ENCODE results near the gene USP17L13.
"Not testable (repeated sequence)": the region's sequence is repeated elsewhere in the genome, so short reads cannot be mapped to it uniquely, and the experiment has no call there.

The USP17L13 gene, protein sequence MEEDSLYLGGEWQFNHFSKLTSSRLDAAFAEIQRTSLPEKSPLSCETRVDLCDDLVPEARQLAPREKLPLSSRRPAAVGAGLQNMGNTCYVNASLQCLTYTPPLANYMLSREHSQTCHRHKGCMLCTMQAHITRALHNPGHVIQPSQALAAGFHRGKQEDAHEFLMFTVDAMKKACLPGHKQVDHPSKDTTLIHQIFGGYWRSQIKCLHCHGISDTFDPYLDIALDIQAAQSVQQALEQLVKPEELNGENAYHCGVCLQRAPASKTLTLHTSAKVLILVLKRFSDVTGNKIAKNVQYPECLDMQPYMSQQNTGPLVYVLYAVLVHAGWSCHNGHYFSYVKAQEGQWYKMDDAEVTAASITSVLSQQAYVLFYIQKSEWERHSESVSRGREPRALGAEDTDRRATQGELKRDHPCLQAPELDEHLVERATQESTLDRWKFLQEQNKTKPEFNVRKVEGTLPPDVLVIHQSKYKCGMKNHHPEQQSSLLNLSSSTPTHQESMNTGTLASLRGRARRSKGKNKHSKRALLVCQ

DNA sequence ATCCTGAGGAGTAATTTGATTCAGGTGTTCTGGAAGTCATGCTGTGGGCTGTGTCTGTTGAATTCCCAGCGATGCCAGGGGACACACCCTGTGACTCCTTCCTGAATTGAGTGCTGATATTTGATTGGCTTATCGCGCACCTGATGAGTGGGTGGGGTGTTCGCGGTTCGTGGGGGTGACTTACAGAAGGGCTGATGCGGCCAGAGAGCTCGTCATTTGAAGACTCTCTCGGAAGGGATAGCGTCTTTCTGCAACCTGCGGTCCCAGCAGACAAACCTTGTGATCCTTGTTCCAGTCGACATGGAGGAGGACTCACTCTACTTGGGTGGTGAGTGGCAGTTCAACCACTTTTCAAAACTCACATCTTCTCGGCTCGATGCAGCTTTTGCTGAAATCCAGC lies at the start of gene USP17L13:
Gene USP17L13, plus strand, starts transcription at position 301 of the 400 bp plus-strand sequence. Its CDS starts 0 bp downstream, at position 301.
- DNase-seq (ENCODE audit: low read depth): not testable (repeated sequence)

DNA sequence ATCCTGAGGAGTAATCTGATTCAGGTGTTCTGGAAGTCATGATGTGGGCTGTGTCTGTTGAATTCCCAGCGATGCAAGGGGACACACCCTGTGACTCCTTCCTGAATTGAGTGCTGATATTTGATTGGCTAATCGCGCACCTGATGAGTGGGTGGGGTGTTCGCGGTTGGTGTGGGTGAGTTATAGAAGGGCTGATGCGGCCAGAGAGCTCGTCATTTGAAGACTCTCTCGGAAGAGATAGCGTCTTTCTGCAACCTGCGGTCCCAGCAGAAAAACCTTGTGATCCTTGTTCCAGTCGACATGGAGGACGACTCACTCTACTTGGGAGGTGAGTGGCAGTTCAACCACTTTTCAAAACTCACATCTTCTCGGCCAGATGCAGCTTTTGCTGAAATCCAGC lies 14.3 kb upstream of the USP17L13 start, which contains the start of gene USP17L10:
Gene USP17L10, plus strand, starts transcription at position 301 of the 400 bp plus-strand sequence. Its CDS starts 0 bp downstream, at position 301.
- not testable (repeated sequence) for DNase-seq (ENCODE audit: low read depth)

DNA sequence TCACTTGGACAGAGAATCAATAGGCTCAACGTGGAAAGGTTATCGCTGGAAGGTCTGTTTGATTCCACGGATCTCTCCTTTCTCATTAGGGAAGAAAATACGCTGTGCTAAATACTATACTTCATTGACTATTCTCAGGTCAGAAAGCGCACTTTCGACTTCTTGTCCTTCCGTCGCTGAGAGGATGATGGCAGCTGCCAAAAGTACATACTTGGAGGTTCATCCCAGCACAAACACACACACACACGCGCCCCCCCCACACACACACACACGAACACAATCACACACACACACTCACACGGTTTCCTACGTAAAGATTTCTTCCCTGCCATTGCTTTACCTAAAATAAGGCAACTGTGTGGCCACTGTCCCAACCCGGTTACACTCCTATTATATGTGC lies 10.0 kb upstream of the USP17L13 start:
- DNase-seq (ENCODE audit: low read depth): not testable (repeated sequence)

DNA sequence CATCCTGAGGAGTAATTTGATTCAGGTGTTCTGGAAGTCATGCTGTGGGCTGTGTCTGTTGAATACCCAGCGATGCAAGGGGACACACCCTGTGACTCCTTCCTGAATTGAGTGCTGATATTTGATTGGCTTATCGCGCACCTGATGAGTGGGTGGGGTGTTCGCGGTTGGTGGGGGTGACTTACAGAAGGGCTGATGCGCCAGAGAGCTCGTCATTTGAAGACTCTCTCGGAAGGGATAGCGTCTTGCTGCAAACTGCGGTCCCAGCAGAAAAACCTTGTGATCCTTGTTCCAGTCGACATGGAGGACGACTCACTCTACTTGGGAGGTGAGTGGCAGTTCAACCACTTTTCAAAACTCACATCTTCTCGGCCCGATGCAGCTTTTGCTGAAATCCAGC lies 9.6 kb upstream of the USP17L13 start, which contains the start of gene USP17L11:
Gene USP17L11, plus strand, starts transcription at position 301 of the 400 bp plus-strand sequence. Its CDS starts 0 bp downstream, at position 301.
- DNase-seq (ENCODE audit: low read depth): not testable (repeated sequence)

DNA sequence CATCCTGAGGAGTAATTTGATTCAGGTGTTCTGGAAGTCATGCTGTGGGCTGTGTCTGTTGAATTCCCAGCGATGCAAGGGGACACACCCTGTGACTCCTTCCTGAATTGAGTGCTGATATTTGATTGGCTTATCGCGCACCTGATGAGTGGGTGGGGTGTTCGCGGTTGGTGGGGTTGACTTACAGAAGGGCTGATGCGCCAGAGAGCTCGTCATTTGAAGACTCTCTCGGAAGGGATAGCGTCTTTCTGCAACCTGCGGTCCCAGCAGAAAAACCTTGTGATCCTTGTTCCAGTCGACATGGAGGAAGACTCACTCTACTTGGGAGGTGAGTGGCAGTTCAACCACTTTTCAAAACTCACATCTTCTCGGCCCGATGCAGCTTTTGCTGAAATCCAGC lies 4.8 kb upstream of the USP17L13 start, which contains the start of gene USP17L12:
Gene USP17L12, plus strand, starts transcription at position 301 of the 400 bp plus-strand sequence. Its CDS starts 0 bp downstream, at position 301.
- DNase-seq (ENCODE audit: low read depth): not testable (repeated sequence)

DNA sequence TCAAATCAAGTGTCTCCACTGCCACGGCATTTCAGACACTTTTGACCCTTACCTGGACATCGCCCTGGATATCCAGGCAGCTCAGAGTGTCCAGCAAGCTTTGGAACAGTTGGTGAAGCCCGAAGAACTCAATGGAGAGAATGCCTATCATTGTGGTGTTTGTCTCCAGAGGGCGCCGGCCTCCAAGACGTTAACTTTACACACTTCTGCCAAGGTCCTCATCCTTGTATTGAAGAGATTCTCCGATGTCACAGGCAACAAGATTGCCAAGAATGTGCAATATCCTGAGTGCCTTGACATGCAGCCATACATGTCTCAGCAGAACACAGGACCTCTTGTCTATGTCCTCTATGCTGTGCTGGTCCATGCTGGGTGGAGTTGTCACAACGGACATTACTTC lies 5.6 kb downstream of the USP17L13 start:
- DNase-seq (ENCODE audit: low read depth): not testable (repeated sequence)

DNA sequence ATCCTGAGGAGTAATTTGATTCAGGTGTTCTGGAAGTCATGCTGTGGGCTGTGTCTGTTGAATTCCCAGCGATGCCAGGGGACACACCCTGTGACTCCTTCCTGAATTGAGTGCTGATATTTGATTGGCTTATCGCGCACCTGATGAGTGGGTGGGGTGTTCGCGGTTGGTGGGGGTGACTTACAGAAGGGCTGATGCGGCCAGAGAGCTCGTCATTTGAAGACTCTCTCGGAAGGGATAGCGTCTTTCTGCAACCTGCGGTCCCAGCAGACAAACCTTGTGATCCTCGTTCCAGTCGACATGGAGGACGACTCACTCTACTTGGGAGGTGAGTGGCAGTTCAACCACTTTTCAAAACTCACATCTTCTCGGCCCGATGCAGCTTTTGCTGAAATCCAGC lies 9.4 kb downstream of the USP17L13 start, which contains the start of gene USP17L15:
Gene USP17L15, plus strand, starts transcription at position 301 of the 400 bp plus-strand sequence. Its CDS starts 0 bp downstream, at position 301.
- not testable (repeated sequence) for DNase-seq (ENCODE audit: low read depth)

DNA sequence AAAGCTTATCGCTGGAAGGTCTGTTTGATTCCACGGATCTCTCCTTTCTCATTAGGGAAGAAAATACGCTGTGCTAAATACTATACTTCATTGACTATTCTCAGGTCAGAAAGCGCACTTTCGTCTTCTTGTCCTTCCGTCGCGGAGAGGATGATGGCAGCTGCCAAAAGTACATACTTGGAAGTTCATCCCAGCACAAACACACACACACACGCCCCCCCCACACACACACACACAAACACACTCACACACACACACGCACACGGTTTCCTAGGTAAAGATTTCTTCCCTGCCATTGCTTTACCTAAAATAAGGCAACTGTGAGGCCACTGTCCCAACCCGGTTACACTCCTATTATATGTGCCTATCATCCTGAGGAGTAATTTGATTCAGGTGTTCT lies 13.8 kb downstream of the USP17L13 start:
- DNase-seq (ENCODE audit: low read depth): not testable (repeated sequence)

DNA sequence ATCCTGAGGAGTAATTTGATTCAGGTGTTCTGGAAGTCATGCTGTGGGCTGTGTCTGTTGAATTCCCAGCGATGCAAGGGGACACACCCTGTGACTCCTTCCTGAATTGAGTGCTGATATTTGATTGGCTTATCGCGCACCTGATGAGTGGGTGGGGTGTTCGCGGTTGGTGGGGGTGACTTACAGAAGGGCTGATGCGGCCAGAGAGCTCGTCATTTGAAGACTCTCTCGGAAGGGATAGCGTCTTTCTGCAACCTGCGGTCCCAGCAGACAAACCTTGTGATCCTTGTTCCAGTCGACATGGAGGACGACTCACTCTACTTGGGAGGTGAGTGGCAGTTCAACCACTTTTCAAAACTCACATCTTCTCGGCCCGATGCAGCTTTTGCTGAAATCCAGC lies 18.9 kb downstream of the USP17L13 start, which contains the start of gene USP17L17:
Gene USP17L17, plus strand, starts transcription at position 301 of the 400 bp plus-strand sequence. Its CDS starts 0 bp downstream, at position 301.
- DNase-seq (ENCODE audit: low read depth): not testable (repeated sequence)

DNA sequence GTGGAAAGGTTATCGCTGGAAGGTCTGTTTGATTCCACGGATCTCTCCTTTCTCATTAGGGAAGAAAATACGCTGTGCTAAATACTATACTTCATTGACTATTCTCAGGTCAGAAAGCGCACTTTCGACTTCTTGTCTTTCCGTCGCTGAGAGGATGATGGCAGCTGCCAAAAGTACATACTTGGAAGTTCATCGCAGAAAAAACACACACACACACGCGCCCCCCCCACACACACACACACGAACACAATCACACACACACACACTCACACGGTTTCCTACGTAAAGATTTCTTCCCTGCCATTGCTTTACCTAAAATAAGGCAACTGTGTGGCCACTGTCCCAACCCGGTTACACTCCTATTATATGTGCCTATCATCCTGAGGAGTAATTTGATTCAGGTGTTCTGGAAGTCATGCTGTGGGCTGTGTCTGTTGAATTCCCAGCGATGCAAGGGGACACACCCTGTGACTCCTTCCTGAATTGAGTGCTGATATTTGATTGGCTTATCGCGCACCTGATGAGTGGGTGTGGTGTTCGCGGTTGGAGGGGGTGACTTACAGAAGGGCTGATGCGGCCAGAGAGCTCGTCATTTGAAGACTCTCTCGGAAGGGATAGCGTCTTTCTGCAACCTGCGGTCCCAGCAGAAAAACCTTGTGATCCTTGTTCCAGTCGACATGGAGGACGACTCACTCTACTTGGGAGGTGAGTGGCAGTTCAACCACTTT lies 23.4 kb downstream of the USP17L13 start, which contains the start of gene USP17L18:
Gene USP17L18, plus strand, starts transcription at position 678 of the 728 bp plus-strand sequence. Its CDS starts 0 bp downstream, at position 678.
- DNase-seq (ENCODE audit: low read depth): not testable (repeated sequence)

DNA sequence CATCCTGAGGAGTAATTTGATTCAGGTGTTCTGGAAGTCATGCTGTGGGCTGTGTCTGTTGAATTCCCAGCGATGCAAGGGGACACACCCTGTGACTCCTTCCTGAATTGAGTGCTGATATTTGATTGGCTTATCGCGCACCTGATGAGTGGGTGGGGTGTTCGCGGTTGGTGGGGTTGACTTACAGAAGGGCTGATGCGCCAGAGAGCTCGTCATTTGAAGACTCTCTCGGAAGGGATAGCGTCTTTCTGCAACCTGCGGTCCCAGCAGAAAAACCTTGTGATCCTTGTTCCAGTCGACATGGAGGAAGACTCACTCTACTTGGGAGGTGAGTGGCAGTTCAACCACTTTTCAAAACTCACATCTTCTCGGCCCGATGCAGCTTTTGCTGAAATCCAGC lies 28.4 kb downstream of the USP17L13 start, which contains the start of gene USP17L19:
Gene USP17L19, plus strand, starts transcription at position 301 of the 400 bp plus-strand sequence. Its CDS starts 0 bp downstream, at position 301.
- not testable (repeated sequence) for DNase-seq (ENCODE audit: low read depth)

DNA sequence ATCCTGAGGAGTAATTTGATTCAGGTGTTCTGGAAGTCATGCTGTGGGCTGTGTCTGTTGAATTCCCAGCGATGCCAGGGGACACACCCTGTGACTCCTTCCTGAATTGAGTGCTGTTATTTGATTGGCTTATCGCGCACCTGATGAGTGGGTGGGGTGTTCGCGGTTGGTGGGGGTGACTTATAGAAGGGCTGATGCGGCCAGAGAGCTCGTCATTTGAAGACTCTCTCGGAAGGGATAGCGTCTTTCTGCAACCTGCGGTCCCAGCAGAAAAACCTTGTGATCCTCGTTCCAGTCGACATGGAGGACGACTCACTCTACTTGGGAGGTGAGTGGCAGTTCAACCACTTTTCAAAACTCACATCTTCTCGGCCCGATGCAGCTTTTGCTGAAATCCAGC lies 33.1 kb downstream of the USP17L13 start, which contains the start of gene USP17L20:
Gene USP17L20, plus strand, starts transcription at position 301 of the 400 bp plus-strand sequence. Its CDS starts 0 bp downstream, at position 301.
- not testable (repeated sequence) for DNase-seq (ENCODE audit: low read depth)

DNA sequence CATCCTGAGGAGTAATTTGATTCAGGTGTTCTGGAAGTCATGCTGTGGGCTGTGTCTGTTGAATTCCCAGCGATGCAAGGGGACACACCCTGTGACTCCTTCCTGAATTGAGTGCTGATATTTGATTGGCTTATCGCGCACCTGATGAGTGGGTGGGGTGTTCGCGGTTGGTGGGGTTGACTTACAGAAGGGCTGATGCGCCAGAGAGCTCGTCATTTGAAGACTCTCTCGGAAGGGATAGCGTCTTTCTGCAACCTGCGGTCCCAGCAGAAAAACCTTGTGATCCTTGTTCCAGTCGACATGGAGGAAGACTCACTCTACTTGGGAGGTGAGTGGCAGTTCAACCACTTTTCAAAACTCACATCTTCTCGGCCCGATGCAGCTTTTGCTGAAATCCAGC lies 37.9 kb downstream of the USP17L13 start, which contains the start of gene USP17L21:
Gene USP17L21, plus strand, starts transcription at position 301 of the 400 bp plus-strand sequence. Its CDS starts 0 bp downstream, at position 301.
- not testable (repeated sequence) for DNase-seq (ENCODE audit: low read depth)

DNA sequence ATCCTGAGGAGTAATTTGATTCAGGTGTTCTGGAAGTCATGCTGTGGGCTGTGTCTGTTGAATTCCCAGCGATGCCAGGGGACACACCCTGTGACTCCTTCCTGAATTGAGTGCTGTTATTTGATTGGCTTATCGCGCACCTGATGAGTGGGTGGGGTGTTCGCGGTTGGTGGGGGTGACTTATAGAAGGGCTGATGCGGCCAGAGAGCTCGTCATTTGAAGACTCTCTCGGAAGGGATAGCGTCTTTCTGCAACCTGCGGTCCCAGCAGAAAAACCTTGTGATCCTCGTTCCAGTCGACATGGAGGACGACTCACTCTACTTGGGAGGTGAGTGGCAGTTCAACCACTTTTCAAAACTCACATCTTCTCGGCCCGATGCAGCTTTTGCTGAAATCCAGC lies 42.6 kb downstream of the USP17L13 start, which contains the start of gene USP17L22:
Gene USP17L22, plus strand, starts transcription at position 301 of the 400 bp plus-strand sequence. Its CDS starts 0 bp downstream, at position 301.
- not testable (repeated sequence) for DNase-seq (ENCODE audit: low read depth)

DNA sequence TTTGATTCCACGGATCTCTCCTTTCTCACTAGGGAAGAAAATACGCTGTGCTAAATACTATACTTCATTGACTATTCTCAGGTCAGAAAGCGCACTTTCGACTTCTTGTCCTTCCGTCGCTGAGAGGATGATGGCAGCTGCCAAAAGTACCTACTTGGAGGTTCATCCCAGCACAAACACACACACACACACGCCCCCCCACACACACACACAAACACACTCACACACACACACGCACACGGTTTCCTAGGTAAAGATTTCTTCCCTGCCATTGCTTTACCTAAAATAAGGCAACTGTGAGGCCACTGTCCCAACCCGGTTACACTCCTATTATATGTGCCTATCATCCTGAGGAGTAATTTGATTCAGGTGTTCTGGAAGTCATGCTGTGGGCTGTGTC lies 47.0 kb downstream of the USP17L13 start:
- not testable (repeated sequence) for DNase-seq (ENCODE audit: low read depth)
